ENCODE results near the gene PRCC.

PRCC gene

GRCh38 chr1:156765666-156766065, 1.7 kb upstream of the PRCC start:
- no peak for DNase-seq

GRCh38 chr1:156766298-156767100, 836 bp upstream of the PRCC start:
- no peak for DNase-seq

- DNase-seq, result no peak
Observed at GRCh38 chr1:156767879-156768604, 707 bp downstream of the PRCC start.

- DNase-seq, result no peak
Observed at GRCh38 chr1:156768610-156769295, 1.4 kb downstream of the PRCC start.

- DNase-seq, result no peak
Observed at GRCh38 chr1:156772222-156772621, 4.9 kb downstream of the PRCC start.

- DNase-seq, result no peak
Observed at GRCh38 chr1:156772728-156773497, 5.6 kb downstream of the PRCC start.

- no peak for DNase-seq
Observed at GRCh38 chr1:156773607-156774006, 6.3 kb downstream of the PRCC start.

GRCh38 chr1:156775799-156776198, 8.5 kb downstream of the PRCC start:
- DNase-seq, result no peak

GRCh38 chr1:156776942-156777341, 9.6 kb downstream of the PRCC start:
- no peak for DNase-seq

GRCh38 chr1:156777573-156777972, 10.2 kb downstream of the PRCC start:
- no peak for DNase-seq

- no peak for DNase-seq
Observed at GRCh38 chr1:156781585-156782186, 14.4 kb downstream of the PRCC start.

GRCh38 chr1:156785458-156785857, 18.1 kb downstream of the PRCC start:
- no peak for DNase-seq

GRCh38 chr1:156786640-156787039, 19.3 kb downstream of the PRCC start:
- no peak for DNase-seq

GRCh38 chr1:156788136-156788535, 20.8 kb downstream of the PRCC start:
- DNase-seq, result no peak

GRCh38 chr1:156789621-156790318, 22.4 kb downstream of the PRCC start:
- no peak for DNase-seq

- DNase-seq, result no peak
Observed at GRCh38 chr1:156794506-156795373, 27.4 kb downstream of the PRCC start.

- DNase-seq, result no peak
Observed at GRCh38 chr1:156795374-156795733, 28.0 kb downstream of the PRCC start.

GRCh38 chr1:156795787-156796186, 28.5 kb downstream of the PRCC start:
- no peak for DNase-seq

GRCh38 chr1:156796340-156797097, 29.2 kb downstream of the PRCC start:
- DNase-seq, result no peak

- DNase-seq, result peak; percentile 59 to 64
Observed at GRCh38 chr1:156797212-156797871, 30.0 kb downstream of the PRCC start.
